ENCODE data around the gene ACAD10.

GRCh38 chr12:111691262-111691661 lies 5.4 kb downstream of the ACAD10 start:
- TF ChIP-seq CTCF (IDR thresholded peaks at IDR 0.05; ENCODE audit: low read depth, low read length, poor library complexity, severe bottlenecking) (no peak), EZH2phosphoT487 (IDR thresholded peaks at IDR 0.05; ENCODE audit: borderline replicate concordance, low read length) (no peak)

All from DOHH2 (cell line).